ENCODE measurements around the gene BCL2.

BCL2 gene

GRCh38 chr18:63130176-63130575 is 189.4 kb downstream of the BCL2 start:
- no peak overlapping the region for H3K27ac Mint-ChIP-seq
- TF ChIP-seq CTCF (IDR thresholded peaks at IDR 0.05) = no peak
- H3K36me3 Mint-ChIP-seq (ENCODE audit: low read depth) = peaks cover 24% of the 10 kb centered on the region
- DNase-seq = no peak
- H3K4me3 Mint-ChIP-seq = no peak overlapping the region
- peaks cover 2% of the 10 kb centered on the region for H3K27me3 Mint-ChIP-seq (ENCODE audit: low read depth, poor library complexity)
- peaks cover 63% of the 10 kb centered on the region for H3K4me1 Mint-ChIP-seq
- H3K9me3 Mint-ChIP-seq = no peaks in the 10 kb centered on the region

- Mint-ChIP-seq H3K36me3 (ENCODE audit: low read depth) (peaks cover 24% of the 10 kb centered on the region), H3K27me3 (ENCODE audit: low read depth, poor library complexity) (peaks cover 3% of the 10 kb centered on the region), H3K27ac (no peak overlapping the region), H3K4me3 (no peak overlapping the region), H3K4me1 (peaks cover 72% of the 10 kb centered on the region), H3K9me3 (no peaks in the 10 kb centered on the region)
- no peak for DNase-seq
- TF ChIP-seq CTCF (IDR thresholded peaks at IDR 0.05) = no peak
Observed at GRCh38 chr18:63128237-63128974, 191.2 kb downstream of the BCL2 start.

GRCh38 chr18:63126134-63127069 is 193.2 kb downstream of the BCL2 start:
- Mint-ChIP-seq H3K27ac (no peak overlapping the region), H3K27me3 (ENCODE audit: low read depth, poor library complexity) (peaks cover 3% of the 10 kb centered on the region), H3K4me3 (no peak overlapping the region), H3K4me1 (peaks cover 55% of the 10 kb centered on the region), H3K9me3 (no peaks in the 10 kb centered on the region), H3K36me3 (ENCODE audit: low read depth) (peaks cover 24% of the 10 kb centered on the region)
- DNase-seq = no peak
- TF ChIP-seq CTCF (IDR thresholded peaks at IDR 0.05) = no peak

- DNase-seq = no peak
- Mint-ChIP-seq H3K4me3 (no peak overlapping the region), H3K27ac (no peak overlapping the region), H3K9me3 (no peaks in the 10 kb centered on the region), H3K27me3 (ENCODE audit: low read depth, poor library complexity) (peaks cover 15% of the 10 kb centered on the region), H3K36me3 (ENCODE audit: low read depth) (no peaks in the 10 kb centered on the region), H3K4me1 (peaks cover 33% of the 10 kb centered on the region)
- TF ChIP-seq CTCF (IDR thresholded peaks at IDR 0.05) = no peak
Observed at GRCh38 chr18:63120620-63121019, 198.9 kb downstream of the BCL2 start.

GRCh38 chr18:63119647-63120046 is 199.9 kb downstream of the BCL2 start:
- H3K27me3 Mint-ChIP-seq (ENCODE audit: low read depth, poor library complexity) = peaks cover 12% of the 10 kb centered on the region
- H3K4me1 Mint-ChIP-seq = peaks cover 27% of the 10 kb centered on the region
- peak; percentile 39 for TF ChIP-seq CTCF (IDR thresholded peaks at IDR 0.05)
- DNase-seq = no peak
- H3K4me3 Mint-ChIP-seq = no peak overlapping the region
- no peaks in the 10 kb centered on the region for H3K36me3 Mint-ChIP-seq (ENCODE audit: low read depth)
- no peak overlapping the region for H3K27ac Mint-ChIP-seq
- H3K9me3 Mint-ChIP-seq = no peaks in the 10 kb centered on the region

All from nephron progenitor cell (in vitro differentiated cells).